SK-N-DZ (cell line): ENCODE measurements around the gene ARFGEF2.
"Not testable (repeated sequence)": the region's sequence is repeated elsewhere in the genome, so short reads cannot be mapped to it uniquely, and the experiment has no call there.

Experiments used
- DNase-seq: peaks from one replicate; pipeline ENCODE4 v3.0.0-alpha.2; 2015; ENCODE audit warnings: low spot score

Gene ARFGEF2

GRCh38 chr20:48928832-48929725 lies 7.6 kb downstream of the ARFGEF2 start:
- no peak for DNase-seq

GRCh38 chr20:48930035-48930434 lies 8.5 kb downstream of the ARFGEF2 start:
- DNase-seq, result no peak

DNA sequence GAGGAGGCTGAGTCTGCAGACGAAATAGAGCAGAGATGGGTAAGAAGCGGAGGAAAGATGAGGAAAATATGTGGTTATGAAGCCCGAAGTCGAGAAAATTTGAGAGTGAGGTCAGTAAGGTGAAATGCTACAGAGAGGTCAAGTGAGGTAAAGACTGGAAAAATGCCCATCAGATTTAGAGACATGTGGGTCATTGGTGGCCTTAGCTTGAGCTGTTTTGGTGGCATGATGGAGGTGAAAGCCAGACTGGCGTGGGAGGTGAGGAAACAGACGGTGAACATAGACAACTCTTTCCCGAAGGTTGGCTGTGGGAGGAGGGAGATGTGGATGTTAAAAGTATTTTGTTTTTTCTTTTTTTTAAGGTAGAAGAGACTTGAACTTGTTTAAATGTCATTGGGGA lies 9.4 kb downstream of the ARFGEF2 start:
- no peak for DNase-seq

DNA sequence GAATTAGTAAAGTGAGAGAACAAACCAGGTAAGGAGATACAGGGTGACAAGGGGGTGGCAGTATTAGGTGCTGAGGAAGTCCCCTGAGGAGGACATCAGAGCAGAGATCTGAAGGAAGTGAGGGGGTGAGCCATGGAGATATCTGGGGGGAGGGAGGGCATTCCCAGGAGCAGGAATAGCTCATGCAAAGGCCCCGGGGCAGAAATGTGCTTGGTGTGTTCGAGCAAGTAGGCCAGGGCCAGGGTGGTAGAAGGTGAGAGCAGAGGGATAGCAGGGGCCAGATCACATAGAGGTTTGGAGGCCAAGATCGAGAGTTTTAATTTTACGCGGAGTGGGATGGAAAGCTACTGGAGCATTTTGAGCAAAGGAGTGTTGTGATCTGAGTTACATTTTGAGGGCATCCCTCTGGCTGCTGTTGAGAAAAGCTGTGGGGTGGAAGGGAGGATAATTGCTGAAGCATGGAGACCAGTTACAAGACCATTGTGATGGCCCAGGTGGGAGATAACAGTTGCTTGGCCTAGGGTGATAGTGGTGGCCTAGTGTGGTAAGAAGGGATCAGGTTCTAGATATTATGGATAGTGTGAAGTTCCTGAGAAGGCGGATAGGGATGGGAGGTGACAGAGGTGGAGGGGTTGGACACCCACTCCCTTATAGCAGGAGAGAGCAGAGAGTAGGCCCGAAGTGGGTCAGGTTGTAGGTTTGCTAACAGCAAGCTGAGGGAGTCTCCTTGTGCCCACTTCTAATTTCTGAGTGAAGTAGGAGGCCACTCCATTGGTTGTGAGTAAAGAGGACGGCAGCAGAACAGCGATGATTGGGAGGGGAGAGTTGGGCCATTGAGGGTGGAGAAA lies 10.2 kb downstream of the ARFGEF2 start:
- no peak for DNase-seq

- DNase-seq, result no peak
These were observed 10.9 kb downstream of the ARFGEF2 start for GRCh38 chr20:48932375-48932941.

- DNase-seq, result no peak
These were observed 11.7 kb downstream of the ARFGEF2 start for GRCh38 chr20:48933017-48933766.

- DNase-seq, result not testable (repeated sequence)
These were observed 12.9 kb downstream of the ARFGEF2 start for GRCh38 chr20:48934273-48934877.

DNA sequence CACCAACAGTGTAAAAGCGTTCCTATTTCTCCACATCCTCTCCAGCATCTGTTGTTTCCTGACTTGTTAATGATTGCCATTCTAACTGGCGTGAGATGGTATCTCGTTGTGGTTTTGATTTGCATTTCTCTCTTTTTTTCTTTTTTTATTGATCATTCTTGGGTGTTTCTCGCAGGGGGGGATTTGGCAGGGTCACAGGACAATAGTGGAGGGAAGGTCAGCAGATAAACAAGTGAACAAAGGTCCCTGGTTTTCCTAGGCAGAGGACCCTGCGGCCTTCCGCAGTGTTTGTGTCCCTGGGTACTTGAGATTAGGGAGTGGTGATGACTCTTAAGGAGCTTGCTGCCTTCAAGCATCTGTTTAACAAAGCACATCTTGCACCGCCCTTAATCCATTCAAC lies 13.5 kb downstream of the ARFGEF2 start:
- DNase-seq, result not testable (repeated sequence)

GRCh38 chr20:48936178-48936577 lies 14.7 kb downstream of the ARFGEF2 start:
- not testable (repeated sequence) for DNase-seq

- DNase-seq, result no peak
These were observed 16.2 kb downstream of the ARFGEF2 start for GRCh38 chr20:48937674-48938073.

- DNase-seq, result no peak
These were observed 17.2 kb downstream of the ARFGEF2 start for GRCh38 chr20:48938670-48939069.

- no peak for DNase-seq
These were observed 18.7 kb downstream of the ARFGEF2 start for GRCh38 chr20:48940170-48940569.

DNA sequence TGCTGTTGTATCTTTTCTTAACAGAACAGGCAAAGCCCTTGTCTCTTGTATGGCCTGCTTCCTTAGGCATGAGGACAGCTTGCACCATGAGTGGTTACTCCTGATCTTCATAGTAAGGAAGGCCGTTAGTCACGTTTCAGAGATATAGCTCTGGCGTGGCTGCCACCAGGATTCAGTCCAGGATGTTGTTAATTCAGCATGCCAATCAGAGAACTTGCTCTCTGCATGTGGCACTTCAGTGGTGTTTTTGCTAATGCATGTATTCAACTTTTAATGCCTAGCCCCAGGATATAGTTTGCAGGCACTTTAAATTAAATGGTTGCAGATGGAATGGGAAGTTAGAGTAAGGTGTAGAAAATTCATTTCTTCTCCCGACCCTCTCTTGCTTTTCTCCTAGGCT lies 20.0 kb downstream of the ARFGEF2 start:
- DNase-seq, result no peak

DNA sequence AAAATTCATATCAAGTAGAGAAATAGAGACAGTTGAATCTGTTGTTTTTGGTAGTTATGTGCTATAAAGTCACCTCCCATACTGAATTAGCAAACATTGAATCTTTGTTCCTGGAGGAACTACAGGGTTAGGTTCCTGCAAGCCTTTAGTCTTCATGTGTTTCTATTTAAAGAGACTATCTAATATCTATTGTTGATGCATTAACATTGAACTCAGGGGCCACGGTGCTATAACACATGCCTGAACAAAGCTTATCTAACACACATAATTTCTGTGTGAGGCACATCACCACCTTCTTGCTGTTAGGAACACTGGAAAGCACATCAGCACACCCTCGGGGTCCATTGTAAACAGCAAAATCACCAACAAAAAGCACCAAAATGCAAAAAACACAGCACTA lies 21.2 kb downstream of the ARFGEF2 start:
- DNase-seq, result no peak

GRCh38 chr20:48944663-48945297 lies 23.3 kb downstream of the ARFGEF2 start:
- no peak for DNase-seq

DNA sequence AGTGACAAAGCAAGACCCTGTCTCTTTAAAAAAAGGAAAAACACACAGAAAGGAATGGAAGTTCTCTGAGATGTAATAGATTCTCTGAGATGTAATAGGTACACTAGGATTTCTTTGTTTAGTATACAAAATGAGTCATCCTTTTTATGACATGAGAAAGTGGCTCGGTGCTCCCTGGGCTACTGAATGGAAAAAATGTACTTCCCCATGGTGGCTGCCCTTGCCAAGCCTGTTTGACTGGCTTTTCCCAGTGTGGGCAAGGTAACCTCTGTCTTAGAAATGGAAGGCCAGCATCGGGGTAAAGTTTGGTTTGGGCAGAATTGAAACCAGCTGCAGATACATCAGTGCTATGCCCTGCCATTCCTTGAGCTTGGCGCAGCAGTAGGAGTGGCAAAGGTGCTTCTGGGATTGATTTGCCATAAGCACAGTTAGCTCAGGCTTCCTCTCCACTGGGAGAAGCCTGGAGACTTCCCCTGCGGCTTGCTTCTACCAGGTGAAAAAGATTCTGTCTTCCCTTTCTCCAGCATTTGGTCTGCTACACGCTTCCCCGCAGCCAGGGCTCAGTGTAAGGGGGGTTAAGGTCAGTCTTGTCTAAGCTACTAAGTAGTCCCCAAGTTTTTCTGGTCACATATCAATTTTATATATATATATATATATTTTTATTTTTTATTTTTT lies 24.5 kb downstream of the ARFGEF2 start:
- DNase-seq, result no peak

- no peak for DNase-seq
These were observed 27.1 kb downstream of the ARFGEF2 start for GRCh38 chr20:48948612-48949011.

DNA sequence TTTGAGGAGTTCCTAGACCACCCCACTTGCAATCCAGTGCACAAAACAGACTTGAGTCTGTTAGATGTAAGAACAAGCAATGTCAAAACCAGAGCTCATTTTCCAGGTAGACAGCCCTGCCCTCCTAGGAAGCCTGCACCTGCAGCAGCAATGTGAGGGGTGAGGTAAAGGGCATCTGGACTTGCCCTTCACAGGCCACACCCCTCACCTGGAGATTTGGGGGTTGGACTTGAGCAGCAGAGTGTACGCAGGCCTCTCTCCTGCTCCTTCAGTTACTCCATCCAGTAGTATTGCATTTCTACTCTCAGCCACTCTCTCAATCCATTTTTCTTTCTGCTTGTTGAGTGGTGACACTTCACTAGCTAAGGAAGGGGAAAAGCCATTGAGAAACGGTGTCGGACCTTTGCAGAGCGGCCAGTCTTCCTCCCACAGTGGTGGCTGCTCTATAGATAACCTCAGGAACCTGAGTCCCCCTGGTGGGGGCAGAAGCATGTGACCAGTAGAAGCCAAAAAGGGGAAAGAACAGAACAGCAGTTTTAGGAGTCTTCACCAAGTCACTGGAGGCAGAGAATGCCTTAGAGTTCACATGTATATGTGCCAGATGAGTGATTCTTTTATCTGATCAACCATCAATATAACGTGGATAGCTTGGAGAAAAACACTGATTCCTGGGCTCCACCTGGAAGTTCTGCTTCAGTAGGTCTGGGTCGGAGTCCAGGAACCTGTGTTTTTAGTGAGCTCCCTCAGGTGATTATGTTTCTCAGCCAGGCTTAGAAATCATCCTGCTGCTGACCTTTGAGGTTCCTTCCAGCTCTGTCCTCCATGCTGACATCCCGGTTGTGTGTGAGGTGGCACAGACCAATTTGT lies 28.0 kb downstream of the ARFGEF2 start:
- no peak for DNase-seq

- DNase-seq, result no peak
These were observed 29.5 kb downstream of the ARFGEF2 start for GRCh38 chr20:48951041-48951440.
